ENCODE data around the gene WDR54. TPM values are rescaled to one million over a fixed set of nuclear protein-coding genes. Genes with fewer than 3 reads are reported as not detected.
A peak's percentile ranks its signal among the peaks of the same experiment; 100 is the strongest.

The WDR54 gene
- total and polyA plus RNA-seq, 3 donors from 2014 or later = 27.5 to 90.6 (median 31.7) TPM

GRCh38 chr2:74390606-74391005 is 30.9 kb upstream of the WDR54 start:
- H3K4me3 ChIP-seq = peak overlapping the region; percentile 95 to 98
- H3K27ac ChIP-seq = no peak overlapping the region
- intact Hi-C loops (cut with DNase I; ENCODE audit: low total_unique reads) = no loop called here
- no peaks in the 10 kb centered on the region for H3K36me3 ChIP-seq (ENCODE audit: low read depth, missing control alignments)
- H3K27me3 ChIP-seq = no peaks in the 10 kb centered on the region
- TF ChIP-seq POLR2A (IDR thresholded peaks at IDR 0.05) (no peak), CTCF (IDR thresholded peaks at IDR 0.05) (no peak)
- H3K4me1 ChIP-seq = peaks cover 15% of the 10 kb centered on the region
- no peak for DNase-seq
- no peaks in the 10 kb centered on the region for H3K9me3 ChIP-seq
- 21 to 25% methylated on average over 5 of the region's 5 CpGs for WGBS, 2 donors

- DNase-seq = no peak
- no peaks in the 10 kb centered on the region for H3K27me3 ChIP-seq
- H3K4me3 ChIP-seq = peak overlapping the region; percentile 95 to 98
- intact Hi-C loops (cut with DNase I; ENCODE audit: low total_unique reads) = no loop called here
- no peaks in the 10 kb centered on the region for H3K9me3 ChIP-seq
- no peak for TF ChIP-seq POLR2A (IDR thresholded peaks at IDR 0.05)
- no peak for TF ChIP-seq CTCF (IDR thresholded peaks at IDR 0.05)
- peak overlapping the region; percentile 87 to 89 for H3K27ac ChIP-seq
- H3K36me3 ChIP-seq (ENCODE audit: low read depth, missing control alignments) = no peaks in the 10 kb centered on the region
- H3K4me1 ChIP-seq = peaks cover 15% of the 10 kb centered on the region
- 0% methylated on average over 10 to 11 of the region's 11 CpGs for WGBS, 2 donors
Observed at GRCh38 chr2:74391209-74391579, 30.3 kb upstream of the WDR54 start.

- TF ChIP-seq CTCF (IDR thresholded peaks at IDR 0.05) (peak; percentile 96 to 99 (median 98)), POLR2A (IDR thresholded peaks at IDR 0.05) (no peak)
- 1% methylated on average over 17 to 61 of the region's 62 CpGs for WGBS, 2 donors
- no peaks in the 10 kb centered on the region for H3K9me3 ChIP-seq
- peak overlapping the region; percentile 87 to 89 for H3K27ac ChIP-seq
- peak; percentile 95 for DNase-seq
- no peaks in the 10 kb centered on the region for H3K27me3 ChIP-seq
- H3K4me1 ChIP-seq = peaks cover 15% of the 10 kb centered on the region
- H3K36me3 ChIP-seq (ENCODE audit: low read depth, missing control alignments) = no peaks in the 10 kb centered on the region
- intact Hi-C loops (cut with DNase I; ENCODE audit: low total_unique reads) = no loop called here
- peak overlapping the region; percentile 95 to 98 for H3K4me3 ChIP-seq
Observed at GRCh38 chr2:74391580-74392448, 29.7 kb upstream of the WDR54 start.

GRCh38 chr2:74392449-74392743 is 29.1 kb upstream of the WDR54 start:
- Histone ChIP-seq H3K36me3 (ENCODE audit: low read depth, missing control alignments) (no peaks in the 10 kb centered on the region), H3K4me3 (peak overlapping the region; percentile 95 to 98), H3K27ac (peak overlapping the region; percentile 87 to 89), H3K27me3 (no peaks in the 10 kb centered on the region), H3K9me3 (no peaks in the 10 kb centered on the region), H3K4me1 (peaks cover 15% of the 10 kb centered on the region)
- intact Hi-C loops (cut with DNase I; ENCODE audit: low total_unique reads) = no loop called here
- WGBS, 2 donors = 48% methylated on average over 13 of the region's 13 CpGs
- DNase-seq = no peak
- TF ChIP-seq CTCF (IDR thresholded peaks at IDR 0.05) (no peak), POLR2A (IDR thresholded peaks at IDR 0.05) (no peak)

- Histone ChIP-seq H3K27ac (no peak overlapping the region), H3K4me3 (no peak overlapping the region), H3K9me3 (no peaks in the 10 kb centered on the region), H3K36me3 (ENCODE audit: low read depth, missing control alignments) (no peaks in the 10 kb centered on the region), H3K4me1 (peaks cover 15% of the 10 kb centered on the region), H3K27me3 (no peaks in the 10 kb centered on the region)
- no peak for DNase-seq
- no peak for TF ChIP-seq CTCF (IDR thresholded peaks at IDR 0.05)
- no peak for TF ChIP-seq POLR2A (IDR thresholded peaks at IDR 0.05)
- intact Hi-C loops (cut with DNase I; ENCODE audit: low total_unique reads) = no loop called here
- 89 to 90% methylated on average over 1 of the region's 1 CpG for WGBS, 2 donors
Observed at GRCh38 chr2:74393525-74393924, 28.0 kb upstream of the WDR54 start.
